A673 (cell line): ENCODE data around the gene GCC2. TPM values are rescaled to one million over a fixed set of nuclear protein-coding genes. Genes with fewer than 3 reads are reported as not detected.

ENCODE experiments used
- BruUV-seq: library from RNA; stranded (reverse); fragments of 400-500 nt; replicated peaks from 2 replicates; lab custom pipeline; 2021; lab: Mats Ljungman, UMichigan
- CTCF ChIA-PET: fragments of 300-600 bp; sonication (Branson Sonifier 250); formaldehyde crosslinking; loops from one replicate; lab custom pipeline; 2022; ENCODE audit warnings: antibody characterized with exemption; lab: Charles Lee
- POLR2A ChIA-PET: fragments of 300-600 bp; sonication (Branson Sonifier 250); formaldehyde crosslinking; loops from one replicate; lab custom pipeline; 2022; ENCODE audit warnings: antibody characterized with exemption; ENCODE audit not compliant: low non-redundant PET; lab: Charles Lee
- DNase-seq: peaks from one replicate; pipeline ENCODE4 v3.0.0-alpha.2; 2015; ENCODE audit warnings: low spot score
- H3K27ac ChIP-seq: fragments of 200-600 bp; sonication (generic); 2 replicates; pipeline ENCODE4 v1.5.1; 2016; ENCODE audit warnings: mixed run types, low read depth, mild to moderate bottlenecking, mixed read lengths, antibody characterized with exemption, low read length; ENCODE audit not compliant: poor library complexity, severe bottlenecking
- H3K27me3 ChIP-seq: fragments of 200-600 bp; sonication (generic); replicated peaks from 2 replicates; pipeline ENCODE4 v1.6.1; 2017; ENCODE audit warnings: mixed run types, low read depth, mild to moderate bottlenecking, mixed read lengths, antibody characterized with exemption, low read length; ENCODE audit not compliant: insufficient read depth, poor library complexity
- H3K36me3 ChIP-seq: fragments of 200-600 bp; sonication (generic); 2 replicates; pipeline ENCODE4 v1.6.1; 2016; ENCODE audit warnings: mixed run types, mild to moderate bottlenecking, mixed read lengths, antibody characterized with exemption, low read length; ENCODE audit not compliant: insufficient read depth, poor library complexity, severe bottlenecking
- H3K4me1 ChIP-seq: fragments of 200-600 bp; sonication (generic); 2 replicates; pipeline ENCODE4 v1.6.1; 2017; ENCODE audit warnings: mixed run types, mild to moderate bottlenecking, mixed read lengths, antibody characterized with exemption, low read length; ENCODE audit not compliant: insufficient read depth, poor library complexity, severe bottlenecking
- H3K4me3 ChIP-seq: fragments of 200-600 bp; sonication (generic); 2 replicates; pipeline ENCODE4 v1.5.1; 2016; ENCODE audit warnings: low read depth, mixed run types, mild to moderate bottlenecking, mixed read lengths, low read length; ENCODE audit not compliant: poor library complexity, severe bottlenecking
- H3K9me3 ChIP-seq: fragments of 200-600 bp; sonication (generic); 2 replicates; pipeline ENCODE4 v1.6.1; 2016; ENCODE audit warnings: mixed run types, low read depth, mild to moderate bottlenecking, mixed read lengths, antibody characterized with exemption, low read length; ENCODE audit not compliant: poor library complexity, severe bottlenecking
- CTCF ChIP-seq: fragments of 300-800, 200-600 bp; sonication (generic); conservative IDR thresholded peaks from 2 replicates; pipeline ENCODE4 v1.5.1; 2017; ENCODE audit warnings: low read depth, mild to moderate bottlenecking, antibody characterized with exemption, low read length, moderate library complexity, mixed read lengths
- EZH2 ChIP-seq: fragments of 200-600 bp; sonication (generic); IDR thresholded peaks from 2 replicates; pipeline ENCODE4 v1.6.1; 2017; ENCODE audit warnings: borderline replicate concordance, low read depth, mild to moderate bottlenecking, mixed read lengths, antibody characterized with exemption, low read length; ENCODE audit not compliant: poor library complexity, severe bottlenecking
- intact Hi-C: fragments of 100-400 bp; cut with micrococcal nuclease; formaldehyde crosslinking; loops from one replicate; pipeline ENCODE4 v1.10.0; 2022; ENCODE audit not compliant: unreplicated experiment
- total RNA-seq: library from RNA; stranded (reverse); gene quantifications from 2 replicates; pipeline ENCODE4 v1.2.3, GENCODE V29; 2021

Gene GCC2
- total RNA-seq, 1 experiment from 2014 or later, result 25.4 TPM

DNA sequence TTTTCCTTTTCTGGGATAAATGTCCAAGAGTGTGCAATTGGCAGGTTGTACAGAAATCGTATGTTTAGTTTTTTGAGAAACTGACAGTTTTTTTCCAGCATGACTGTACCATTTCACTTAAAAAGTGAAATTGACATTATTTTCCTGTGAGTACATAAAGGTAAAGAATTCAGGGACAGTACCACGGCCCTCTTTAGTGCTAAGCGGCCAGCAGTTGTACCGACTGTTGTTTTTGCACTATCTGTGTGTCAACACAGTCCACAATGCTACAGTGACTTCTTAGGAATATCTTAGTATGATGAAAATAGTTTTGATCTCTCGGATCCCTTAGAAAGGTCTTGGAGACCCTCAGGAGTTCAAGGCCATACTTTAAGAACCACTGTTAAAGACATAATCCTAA, 87.9 kb downstream of the GCC2 start:
- TF ChIP-seq CTCF (no peak), EZH2 (no peak)
- Histone ChIP-seq H3K4me3 (no peak overlapping the region), H3K27me3 (no peaks in the 10 kb centered on the region), H3K36me3 (no peaks in the 10 kb centered on the region), H3K4me1 (peaks cover 23% of the 10 kb centered on the region), H3K27ac (no peak overlapping the region), H3K9me3 (no peaks in the 10 kb centered on the region)
- ChIA-PET POLR2A (no interaction called here), CTCF (no interaction called here)
- intact Hi-C loops, result no loop called here
- no peak for DNase-seq
- BruUV-seq, result no TSS peak

DNA sequence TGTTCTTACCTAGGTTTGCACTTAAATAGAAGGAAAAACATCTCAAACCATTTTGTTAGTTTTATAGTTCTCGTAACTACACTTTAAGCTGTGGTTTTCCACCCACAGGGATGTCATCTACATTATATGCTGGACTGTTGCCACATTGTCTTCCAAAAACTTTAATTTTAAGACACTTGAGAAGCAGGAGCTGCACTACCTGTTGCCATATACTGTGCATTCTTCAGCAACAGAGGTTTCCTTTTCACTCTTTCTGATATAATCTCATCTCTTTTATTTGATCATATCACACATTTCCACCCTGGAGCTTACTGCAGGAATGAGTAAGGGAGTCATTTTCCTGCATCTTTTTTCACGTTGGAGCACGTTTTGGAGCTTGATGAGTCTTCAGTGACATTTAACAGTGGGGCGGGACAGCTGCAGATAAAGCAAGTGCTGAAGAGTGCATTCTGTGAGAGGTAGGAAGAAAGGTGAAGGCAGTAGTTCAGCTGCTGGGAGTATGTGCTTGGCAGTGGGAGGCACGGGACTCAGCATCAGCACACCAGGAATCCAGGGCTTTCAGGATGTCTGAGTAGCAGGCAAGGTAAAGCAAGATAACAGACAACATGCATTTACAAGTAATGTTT, 89.1 kb downstream of the GCC2 start:
- Histone ChIP-seq H3K27me3 (no peaks in the 10 kb centered on the region), H3K27ac (no peak overlapping the region), H3K4me3 (no peak overlapping the region), H3K9me3 (peaks cover 4% of the 10 kb centered on the region), H3K36me3 (no peaks in the 10 kb centered on the region), H3K4me1 (peaks cover 29% of the 10 kb centered on the region)
- intact Hi-C loops, result no loop called here
- POLR2A ChIA-PET, result interaction anchor here (0.7 kb wide), 1 partner anchor 37 kb away, joined by 3 read pairs; no protein-coding TSS in a partner anchor
- no peak for TF ChIP-seq CTCF
- no peak for TF ChIP-seq EZH2
- CTCF ChIA-PET, result no interaction called here
- no TSS peak for BruUV-seq
- DNase-seq, result no peak

GRCh38 chr2:108541451-108541850, 92.4 kb downstream of the GCC2 start:
- H3K9me3 ChIP-seq, result peaks cover 4% of the 10 kb centered on the region
- peak; percentile 74 for DNase-seq
- intact Hi-C loops, result no loop called here
- BruUV-seq, result no TSS peak
- H3K27me3 ChIP-seq, result no peaks in the 10 kb centered on the region
- POLR2A ChIA-PET, result interaction anchor here (0.6 kb wide), 1 partner anchor 19 kb away, joined by 4 read pairs; no protein-coding TSS in a partner anchor
- H3K27ac ChIP-seq, result peak overlapping the region; percentile 10
- H3K36me3 ChIP-seq, result no peaks in the 10 kb centered on the region
- CTCF ChIA-PET, result interaction anchor here (0.6 kb wide), 1 partner anchor 56 kb away, joined by 13 read pairs; no protein-coding TSS in a partner anchor
- no peak overlapping the region for H3K4me3 ChIP-seq
- no peak for TF ChIP-seq CTCF
- no peak for TF ChIP-seq EZH2
- H3K4me1 ChIP-seq, result peaks cover 21% of the 10 kb centered on the region
